GM18873 (cell line): ENCODE measurements around the gene RBMXL3.

ENCODE experiments used
- ATAC-seq: cut with Tn5 transposase; IDR thresholded peaks from one replicate; pipeline ENCODE4 v1.9.1; 2021; ENCODE audit warnings: mild to moderate bottlenecking, moderate library complexity, moderate number of reproducible peaks; ENCODE audit not compliant: unreplicated experiment, low FRiP score

Gene RBMXL3

GRCh38 chrX:115233497-115234455, 44.6 kb downstream of the RBMXL3 start, which contains the start of gene LRCH2:
Gene LRCH2, minus strand, starts transcription at chrX:115234096. Its CDS starts 55 bp downstream, at chrX:115234041.
- ATAC-seq, result no peak

GRCh38 chrX:115234461-115234860, 45.3 kb downstream of the RBMXL3 start:
- no peak for ATAC-seq

- ATAC-seq, result no peak
These were observed 47.4 kb downstream of the RBMXL3 start for GRCh38 chrX:115236560-115236959.

- ATAC-seq, result no peak
These were observed 47.8 kb downstream of the RBMXL3 start for GRCh38 chrX:115237056-115237455.
